ENCODE results near the gene SMARCA2. TPM values are rescaled to one million over a fixed set of nuclear protein-coding genes. Genes with fewer than 3 reads are reported as not detected.

SMARCA2 gene
- total RNA-seq, 1 donor from 2014 or later = 238 TPM

- ATAC-seq (ENCODE audit: low read depth) (no peak), DNase-seq (no peak)
- POLR2A ChIA-PET = interaction anchor here (1.3 kb wide), 1 partner anchor 142 kb away, joined by 3 read pairs; no protein-coding TSS in a partner anchor
- peak overlapping the region; percentile 89 for H3K4me3 Mint-ChIP-seq
- H3K27me3 Mint-ChIP-seq = no peaks in the 10 kb centered on the region
- CTCF ChIA-PET = interaction anchor here (0.9 kb wide), 1 partner anchor 21 kb away, joined by 3 read pairs; no protein-coding TSS in a partner anchor
- intact Hi-C loops (cut with micrococcal nuclease) = loop anchor here (1.0 to 2.0 kb wide), 3 partner anchors 9 to 144 kb away; partner anchors contain the start of gene SMARCA2
- H3K36me3 Mint-ChIP-seq (ENCODE audit: low read depth) = peaks cover 22% of the 10 kb centered on the region
- TF ChIP-seq CTCF (IDR thresholded peaks at IDR 0.05) = no peak
- peak overlapping the region; percentile 87 for H3K27ac Mint-ChIP-seq
- H3K9me3 Mint-ChIP-seq = no peaks in the 10 kb centered on the region
- peaks cover 60% of the 10 kb centered on the region for H3K4me1 Mint-ChIP-seq
These were observed 143.8 kb downstream of the SMARCA2 start for GRCh38 chr9:2158766-2159430.

- Mint-ChIP-seq H3K27me3 (no peaks in the 10 kb centered on the region), H3K36me3 (ENCODE audit: low read depth) (peaks cover 30% of the 10 kb centered on the region), H3K4me3 (peak overlapping the region; percentile 73), H3K9me3 (no peaks in the 10 kb centered on the region), H3K27ac (peak overlapping the region; percentile 81), H3K4me1 (peaks cover 56% of the 10 kb centered on the region)
- no peak for TF ChIP-seq CTCF (IDR thresholded peaks at IDR 0.05)
- no peak for ATAC-seq (ENCODE audit: low read depth)
- ChIA-PET CTCF (interaction anchor here (0.9 kb wide), 1 partner anchor 22 kb away, joined by 3 read pairs; no protein-coding TSS in a partner anchor), POLR2A (no interaction called here)
- intact Hi-C loops (cut with micrococcal nuclease) = loop anchor here (2.0 kb wide), 1 partner anchor 145 kb away; the partner anchor contains the start of gene SMARCA2
- DNase-seq = no peak
These were observed 144.6 kb downstream of the SMARCA2 start for GRCh38 chr9:2159521-2160454.

GRCh38 chr9:2161661-2162060 is 146.5 kb downstream of the SMARCA2 start:
- ATAC-seq (ENCODE audit: low read depth) (no peak), DNase-seq (no peak)
- CTCF ChIA-PET = no interaction called here
- no peak for TF ChIP-seq CTCF (IDR thresholded peaks at IDR 0.05)
- intact Hi-C loops (cut with micrococcal nuclease) = no loop called here
- POLR2A ChIA-PET = no interaction called here
- H3K4me1 Mint-ChIP-seq = peaks cover 49% of the 10 kb centered on the region
- H3K36me3 Mint-ChIP-seq (ENCODE audit: low read depth) = peaks cover 48% of the 10 kb centered on the region
- H3K27me3 Mint-ChIP-seq = no peaks in the 10 kb centered on the region
- H3K27ac Mint-ChIP-seq = no peak overlapping the region
- no peaks in the 10 kb centered on the region for H3K9me3 Mint-ChIP-seq
- H3K4me3 Mint-ChIP-seq = no peak overlapping the region

GRCh38 chr9:2163231-2163885 is 148.2 kb downstream of the SMARCA2 start:
- Mint-ChIP-seq H3K27me3 (no peaks in the 10 kb centered on the region), H3K27ac (no peak overlapping the region), H3K9me3 (no peaks in the 10 kb centered on the region), H3K4me1 (peaks cover 33% of the 10 kb centered on the region), H3K4me3 (no peak overlapping the region), H3K36me3 (ENCODE audit: low read depth) (peaks cover 62% of the 10 kb centered on the region)
- ChIA-PET POLR2A (no interaction called here), CTCF (no interaction called here)
- intact Hi-C loops (cut with micrococcal nuclease) = no loop called here
- ATAC-seq (ENCODE audit: low read depth) (no peak), DNase-seq (no peak)
- TF ChIP-seq CTCF (IDR thresholded peaks at IDR 0.05) = no peak

Measured in activated B cell treated with CpG ODN at 0.5 μM for 24 hours (primary cell).